Natural killer cell (primary cell): Measurements from ENCODE around the gene ONECUT3. TPM values are rescaled to one million over a fixed set of nuclear protein-coding genes. Genes with fewer than 3 reads are reported as not detected.

Experiments
- ATAC-seq, 3 donors: fragments of 150-1000 bp in 2 of 3; fragments of 200-7000 bp in 1 of 3; cut with Tn5 transposase; 1 replicate in 1 of 3; 2 replicates in 2 of 3; pipeline ENCODE4 v1.10.0; 2021; ENCODE audit warnings: mild to moderate bottlenecking in 2 of 3, moderate library complexity in 2 of 3
- DNase-seq, 2 donors: peaks; one replicate each; pipeline versions ENCODE4 v3.0.0 to v3.0.0-alpha.2; 2013 to 2021; ENCODE audit warnings: mixed read lengths in 1 of 2
- H3K27ac ChIP-seq: one replicate; pipeline ENCODE4 v1.5.1; 2013; ENCODE audit warnings: mild to moderate bottlenecking, low read length
- H3K27me3 ChIP-seq: one replicate; pipeline ENCODE4 v1.6.1; 2013; ENCODE audit warnings: low read length; ENCODE audit not compliant: control insufficient read depth, insufficient read depth
- H3K36me3 ChIP-seq: one replicate; pipeline ENCODE4 v1.6.1; 2013; ENCODE audit warnings: low read length; ENCODE audit not compliant: control insufficient read depth, insufficient read depth
- H3K4me1 ChIP-seq: one replicate; pipeline ENCODE4 v1.6.1; 2013; ENCODE audit warnings: low read length; ENCODE audit not compliant: control insufficient read depth, insufficient read depth
- H3K4me3 ChIP-seq: one replicate; pipeline ENCODE4 v1.5.1; 2013; ENCODE audit warnings: low read length
- H3K9me3 ChIP-seq: one replicate; pipeline ENCODE4 v1.6.1; 2013; ENCODE audit warnings: low read length; ENCODE audit not compliant: control insufficient read depth, insufficient read depth
- H3K27ac Mint-ChIP-seq, 2 donors: one replicate each; pipeline ENCODE4 v1.8.0; 2022; ENCODE audit warnings: mild to moderate bottlenecking in 2 of 2, mixed read lengths in 2 of 2, moderate library complexity in 1 of 2
- H3K27me3 Mint-ChIP-seq, 2 donors: one replicate each; pipeline ENCODE4 v1.8.0; 2022; ENCODE audit warnings: low read depth in 2 of 2, mixed read lengths in 2 of 2
- H3K36me3 Mint-ChIP-seq: one replicate; pipeline ENCODE4 v1.8.0; 2022; ENCODE audit warnings: mixed read lengths
- H3K4me1 Mint-ChIP-seq, 2 donors: one replicate each; pipeline ENCODE4 v1.8.0; 2022; ENCODE audit warnings: mixed read lengths in 2 of 2
- H3K4me3 Mint-ChIP-seq: one replicate; pipeline ENCODE4 v1.8.0; 2022; ENCODE audit warnings: mild to moderate bottlenecking, moderate library complexity, mixed read lengths
- H3K9me3 Mint-ChIP-seq, 2 donors: one replicate each; pipeline ENCODE4 v1.8.0; 2022; ENCODE audit warnings: mixed read lengths in 2 of 2
- CTCF ChIP-seq: fragments of 200-600 bp; IDR thresholded peaks from one replicate; pipeline ENCODE4 v1.8.0; 2022; ENCODE audit warnings: antibody characterized with exemption
- WGBS: methylation state at CpG from one replicate; pipeline ENCODE4 v1.1.7; 2013; ENCODE audit warnings: missing lambda C conversion rate; ENCODE audit not compliant: insufficient coverage; 5-methylcytosine and 5-hydroxymethylcytosine counted together
- intact Hi-C: fragments of 100-400 bp; cut with micrococcal nuclease; formaldehyde crosslinking; loops from one replicate; pipeline ENCODE4 v1.14.2; 2022
- total RNA-seq, 4 donors: library from RNA; stranded (reverse); fragments of 120-200 nt in 1 of 4; gene quantifications; one replicate each; pipeline versions ENCODE4 v1.2.3 to v1.2.4, GENCODE V29; 2013 to 2022

The ONECUT3 gene
- total RNA-seq, 3 donors from 2014 or later (not counting 1 experiment from before 2014, with no cell fraction given) = not detected

- Mint-ChIP-seq H3K4me1 (no peaks in the 10 kb centered on the region), H3K36me3 (no peaks in the 10 kb centered on the region), H3K27me3 (peaks cover 19 to 26% of the 10 kb centered on the region in 2 donors), H3K27ac (no peak overlapping the region), H3K9me3 (no peaks in the 10 kb centered on the region), H3K4me3 (no peak overlapping the region)
- no peak overlapping the region for H3K4me3 ChIP-seq
- no peak for TF ChIP-seq CTCF
- no peaks in the 10 kb centered on the region for H3K9me3 ChIP-seq
- no peaks in the 10 kb centered on the region for H3K36me3 ChIP-seq
- WGBS = 90% methylated on average over 33 of the region's 33 CpGs
- intact Hi-C loops = no loop called here
- peaks cover 10% of the 10 kb centered on the region for H3K4me1 ChIP-seq
- DNase-seq = no peak
- H3K27me3 ChIP-seq = peaks cover 17% of the 10 kb centered on the region
- no peak for ATAC-seq
- no peak overlapping the region for H3K27ac ChIP-seq
Observed at GRCh38 chr19:1728816-1729567, 24.3 kb upstream of the ONECUT3 start.

- DNase-seq (no peak), ATAC-seq (no peak)
- intact Hi-C loops = no loop called here
- Histone ChIP-seq H3K9me3 (no peaks in the 10 kb centered on the region), H3K4me3 (no peak overlapping the region), H3K36me3 (no peaks in the 10 kb centered on the region), H3K27ac (no peak overlapping the region), H3K27me3 (peaks cover 19% of the 10 kb centered on the region), H3K4me1 (peaks cover 10% of the 10 kb centered on the region)
- Mint-ChIP-seq H3K4me3 (no peak overlapping the region), H3K36me3 (no peaks in the 10 kb centered on the region), H3K27ac (no peak overlapping the region), H3K4me1 (no peaks in the 10 kb centered on the region), H3K27me3 (peaks cover 19 to 28% of the 10 kb centered on the region in 2 donors), H3K9me3 (no peaks in the 10 kb centered on the region)
- WGBS = 89% methylated on average over 19 of the region's 19 CpGs
- no peak for TF ChIP-seq CTCF
Observed at GRCh38 chr19:1729568-1729925, 23.8 kb upstream of the ONECUT3 start.

GRCh38 chr19:1730157-1730556, 23.1 kb upstream of the ONECUT3 start:
- Mint-ChIP-seq H3K27me3 (peaks cover 19 to 29% of the 10 kb centered on the region in 2 donors), H3K9me3 (no peaks in the 10 kb centered on the region), H3K4me3 (no peak overlapping the region), H3K27ac (no peak overlapping the region), H3K4me1 (no peaks in the 10 kb centered on the region), H3K36me3 (no peaks in the 10 kb centered on the region)
- WGBS = 95% methylated on average over 15 of the region's 17 CpGs
- intact Hi-C loops = no loop called here
- no peak overlapping the region for H3K4me3 ChIP-seq
- no peak for DNase-seq
- TF ChIP-seq CTCF = no peak
- H3K4me1 ChIP-seq = peaks cover 10% of the 10 kb centered on the region
- peaks cover 18% of the 10 kb centered on the region for H3K27me3 ChIP-seq
- no peak overlapping the region for H3K27ac ChIP-seq
- H3K36me3 ChIP-seq = no peaks in the 10 kb centered on the region
- no peaks in the 10 kb centered on the region for H3K9me3 ChIP-seq
- ATAC-seq = no peak
